ENCODE data around the gene MED13L.

MED13L gene

DNA sequence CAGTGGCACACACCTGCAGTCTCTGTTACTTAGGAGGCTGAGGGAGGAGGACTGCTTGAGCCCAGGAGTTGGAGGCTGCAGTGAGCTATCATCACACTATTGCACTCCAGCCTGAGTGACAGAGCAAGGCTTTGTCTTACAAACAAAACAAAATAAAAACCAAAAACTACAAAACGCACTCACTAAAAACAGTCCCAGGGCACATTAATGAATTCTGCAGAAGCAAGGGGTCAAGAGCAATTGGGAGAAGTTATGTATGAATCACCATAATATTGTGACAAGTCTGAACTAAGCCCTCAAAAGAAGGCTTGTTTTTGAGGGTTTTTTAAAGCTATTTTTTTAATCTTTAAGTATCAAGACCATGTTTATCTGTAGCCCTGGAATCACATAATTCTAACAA lies 201.1 kb downstream of the MED13L start:
- H3K36me3 ChIP-seq (ENCODE audit: control insufficient read depth in 1 of 2, insufficient read depth in 2 of 2, low read length in 2 of 2), result peaks cover 0 to 4% of the 10 kb centered on the region in 2 donors
- no peak overlapping the region for H3K4me3 ChIP-seq (ENCODE audit: low read depth in 1 of 2, low read length in 2 of 2)
- H3K4me1 ChIP-seq (ENCODE audit: control insufficient read depth in 1 of 2, insufficient read depth in 2 of 2, low read length in 2 of 2), result peaks cover 0 to 5% of the 10 kb centered on the region in 2 donors
- no peaks in the 10 kb centered on the region for H3K9me3 ChIP-seq (ENCODE audit: control insufficient read depth in 1 of 2, low read length in 2 of 2)
- no peak overlapping the region for H3K27ac ChIP-seq (ENCODE audit: low read length)
- H3K27me3 ChIP-seq (ENCODE audit: low read depth, low read length), result no peaks in the 10 kb centered on the region

DNA sequence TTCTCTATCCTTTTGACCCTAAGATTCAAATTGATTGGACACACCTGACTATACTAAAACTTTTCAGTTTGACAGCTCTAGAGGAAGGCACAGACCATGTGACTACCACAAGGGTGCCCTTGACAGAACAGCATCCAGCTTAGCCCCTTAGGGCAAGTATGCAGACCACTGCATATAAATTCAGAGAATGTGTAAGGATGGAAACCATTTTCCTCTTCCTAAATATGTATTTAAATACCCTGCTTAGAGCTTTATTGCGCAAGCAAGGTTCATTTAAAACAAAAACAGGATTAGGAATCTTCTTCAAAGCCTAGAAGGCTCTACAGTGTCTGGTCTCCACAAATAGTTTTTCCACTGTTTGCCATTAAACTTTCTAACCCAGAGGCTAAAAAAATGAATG lies 202.8 kb downstream of the MED13L start:
- no peaks in the 10 kb centered on the region for H3K9me3 ChIP-seq (ENCODE audit: control insufficient read depth in 1 of 2, low read length in 2 of 2)
- H3K4me1 ChIP-seq (ENCODE audit: control insufficient read depth in 1 of 2, insufficient read depth in 2 of 2, low read length in 2 of 2), result peaks cover 0 to 5% of the 10 kb centered on the region in 2 donors
- H3K27me3 ChIP-seq (ENCODE audit: low read depth, low read length), result no peaks in the 10 kb centered on the region
- peaks cover 0 to 4% of the 10 kb centered on the region in 2 donors for H3K36me3 ChIP-seq (ENCODE audit: control insufficient read depth in 1 of 2, insufficient read depth in 2 of 2, low read length in 2 of 2)
- no peak overlapping the region for H3K4me3 ChIP-seq (ENCODE audit: low read depth in 1 of 2, low read length in 2 of 2)
- no peak overlapping the region for H3K27ac ChIP-seq (ENCODE audit: low read length)

DNA sequence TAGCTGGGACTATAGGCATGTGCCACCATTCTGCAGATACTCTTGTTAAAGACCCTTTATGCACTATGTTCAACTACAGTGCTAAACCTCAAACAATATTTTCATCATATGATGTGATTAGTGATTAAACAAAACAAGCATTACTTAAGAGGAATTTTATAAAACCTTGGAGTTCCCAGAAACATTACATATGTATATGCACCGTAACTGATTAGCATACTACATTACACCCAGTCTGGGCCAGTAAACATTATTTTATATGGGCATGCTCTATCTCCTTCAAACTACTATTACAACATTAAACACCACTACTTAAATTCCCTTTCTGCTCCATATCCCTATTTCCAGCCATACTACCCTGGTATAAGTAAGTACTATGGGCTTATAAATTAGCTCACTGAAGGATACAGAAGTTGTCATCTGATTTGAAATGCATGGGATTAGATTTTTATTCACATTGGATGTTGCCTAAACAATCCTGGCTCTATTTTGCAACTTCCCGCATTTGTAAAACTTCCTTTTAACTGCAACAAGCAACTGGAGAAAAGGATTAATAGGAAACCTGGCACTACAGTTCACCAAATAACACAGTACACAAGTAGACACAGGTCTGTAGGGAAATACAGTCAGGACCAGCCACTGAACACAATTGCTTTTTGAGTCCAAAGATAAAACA lies 205.8 kb downstream of the MED13L start:
- no peaks in the 10 kb centered on the region for H3K9me3 ChIP-seq (ENCODE audit: control insufficient read depth in 1 of 2, low read length in 2 of 2)
- no peak overlapping the region for H3K4me3 ChIP-seq (ENCODE audit: low read depth in 1 of 2, low read length in 2 of 2)
- no peaks in the 10 kb centered on the region for H3K27me3 ChIP-seq (ENCODE audit: low read depth, low read length)
- peaks cover 0 to 14% of the 10 kb centered on the region in 2 donors for H3K4me1 ChIP-seq (ENCODE audit: control insufficient read depth in 1 of 2, insufficient read depth in 2 of 2, low read length in 2 of 2)
- no peak overlapping the region for H3K27ac ChIP-seq (ENCODE audit: low read length)
- peaks cover 0 to 4% of the 10 kb centered on the region in 2 donors for H3K36me3 ChIP-seq (ENCODE audit: control insufficient read depth in 1 of 2, insufficient read depth in 2 of 2, low read length in 2 of 2)

DNA sequence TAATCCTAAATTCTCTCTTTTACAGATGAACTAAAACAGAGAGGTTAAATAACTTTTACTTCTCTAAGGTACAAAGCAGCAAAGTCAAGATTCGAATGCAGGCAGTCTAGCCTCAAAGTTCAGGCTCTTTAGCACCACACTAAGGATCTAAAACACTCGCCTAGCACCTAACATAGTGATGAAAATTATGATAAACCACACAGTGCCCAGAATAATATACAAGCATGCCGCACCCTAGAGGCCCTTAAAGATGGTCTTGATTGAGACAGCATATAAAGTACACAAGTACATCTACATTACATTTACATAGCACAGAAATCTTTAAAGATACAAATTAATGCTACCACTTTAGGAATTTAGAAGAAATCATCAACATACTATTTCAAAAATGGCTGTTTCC lies 207.0 kb downstream of the MED13L start:
- H3K4me1 ChIP-seq (ENCODE audit: control insufficient read depth in 1 of 2, insufficient read depth in 2 of 2, low read length in 2 of 2), result peaks cover 10 to 24% of the 10 kb centered on the region in 2 donors
- H3K9me3 ChIP-seq (ENCODE audit: control insufficient read depth in 1 of 2, low read length in 2 of 2), result no peaks in the 10 kb centered on the region
- H3K4me3 ChIP-seq (ENCODE audit: low read depth in 1 of 2, low read length in 2 of 2), result no peak overlapping the region
- H3K27me3 ChIP-seq (ENCODE audit: low read depth, low read length), result no peaks in the 10 kb centered on the region
- peaks cover 0 to 4% of the 10 kb centered on the region in 2 donors for H3K36me3 ChIP-seq (ENCODE audit: control insufficient read depth in 1 of 2, insufficient read depth in 2 of 2, low read length in 2 of 2)
- H3K27ac ChIP-seq (ENCODE audit: low read length), result no peak overlapping the region

DNA sequence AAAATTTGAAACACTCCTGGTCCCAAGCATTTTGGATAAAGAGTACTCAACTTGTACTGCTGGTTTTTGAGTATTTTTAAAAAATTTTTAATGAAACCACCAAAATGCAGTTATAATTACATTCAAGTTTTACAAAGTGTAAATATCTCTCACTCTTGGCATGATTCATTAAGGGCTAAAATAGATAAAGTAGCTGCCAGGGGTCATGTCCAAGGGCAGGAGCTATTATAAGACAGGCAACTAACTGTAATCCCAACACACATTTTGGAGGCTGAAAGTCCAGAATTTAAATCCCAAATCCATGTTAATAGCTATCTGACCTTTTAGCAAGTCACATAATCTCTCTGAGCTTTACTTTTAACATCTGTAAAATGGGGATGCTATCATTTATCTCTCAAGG lies 207.6 kb downstream of the MED13L start:
- H3K4me3 ChIP-seq (ENCODE audit: low read depth in 1 of 2, low read length in 2 of 2), result no peak overlapping the region
- no peaks in the 10 kb centered on the region for H3K27me3 ChIP-seq (ENCODE audit: low read depth, low read length)
- H3K27ac ChIP-seq (ENCODE audit: low read length), result no peak overlapping the region
- peaks cover 11 to 24% of the 10 kb centered on the region in 2 donors for H3K4me1 ChIP-seq (ENCODE audit: control insufficient read depth in 1 of 2, insufficient read depth in 2 of 2, low read length in 2 of 2)
- H3K36me3 ChIP-seq (ENCODE audit: control insufficient read depth in 1 of 2, insufficient read depth in 2 of 2, low read length in 2 of 2), result peaks cover 0 to 4% of the 10 kb centered on the region in 2 donors
- no peaks in the 10 kb centered on the region for H3K9me3 ChIP-seq (ENCODE audit: control insufficient read depth in 1 of 2, low read length in 2 of 2)

DNA sequence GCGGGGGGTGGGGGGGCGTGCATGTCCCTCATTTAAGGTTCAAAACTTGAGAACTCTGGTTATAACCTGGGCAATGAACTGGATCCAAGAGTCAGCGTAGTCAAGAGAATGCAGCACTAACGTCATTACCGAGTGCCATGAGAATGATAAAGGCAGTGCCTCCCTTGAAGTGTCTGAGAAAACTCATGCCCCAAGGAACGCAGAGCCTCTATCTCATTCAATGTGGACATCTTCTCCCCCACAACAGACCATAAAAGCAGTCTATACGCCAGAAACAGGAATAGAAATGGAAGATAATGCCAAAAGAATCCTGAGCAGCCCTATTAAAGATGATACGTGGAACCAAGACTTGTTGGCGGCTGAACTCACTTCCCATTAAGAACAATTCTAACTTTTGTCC lies 208.6 kb downstream of the MED13L start:
- H3K27me3 ChIP-seq (ENCODE audit: low read depth, low read length), result no peaks in the 10 kb centered on the region
- peaks cover 11 to 28% of the 10 kb centered on the region in 2 donors for H3K4me1 ChIP-seq (ENCODE audit: control insufficient read depth in 1 of 2, insufficient read depth in 2 of 2, low read length in 2 of 2)
- no peak overlapping the region for H3K4me3 ChIP-seq (ENCODE audit: low read depth in 1 of 2, low read length in 2 of 2)
- H3K27ac ChIP-seq (ENCODE audit: low read length), result no peak overlapping the region
- H3K36me3 ChIP-seq (ENCODE audit: control insufficient read depth in 1 of 2, insufficient read depth in 2 of 2, low read length in 2 of 2), result peaks cover 0 to 4% of the 10 kb centered on the region in 2 donors
- no peaks in the 10 kb centered on the region for H3K9me3 ChIP-seq (ENCODE audit: control insufficient read depth in 1 of 2, low read length in 2 of 2)

DNA sequence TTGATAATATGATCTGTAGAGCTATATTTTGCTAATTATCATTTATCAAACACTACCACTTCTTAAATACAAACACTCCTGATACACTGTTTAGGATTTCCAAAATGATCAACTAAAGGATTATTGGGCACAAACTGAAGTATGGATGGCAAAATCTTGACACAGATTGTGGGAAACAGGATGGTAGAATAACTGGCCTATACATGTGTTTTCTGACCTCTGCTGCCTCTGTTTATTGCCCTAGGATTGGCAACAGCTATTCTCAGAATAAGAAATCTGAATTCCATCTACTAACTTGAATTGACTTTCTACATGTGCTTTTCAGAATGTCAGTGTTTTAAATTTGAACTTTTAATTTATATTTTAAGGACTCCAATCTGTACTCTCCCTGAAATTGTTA lies 209.1 kb downstream of the MED13L start:
- no peak overlapping the region for H3K4me3 ChIP-seq (ENCODE audit: low read depth in 1 of 2, low read length in 2 of 2)
- no peak overlapping the region for H3K27ac ChIP-seq (ENCODE audit: low read length)
- peaks cover 11 to 28% of the 10 kb centered on the region in 2 donors for H3K4me1 ChIP-seq (ENCODE audit: control insufficient read depth in 1 of 2, insufficient read depth in 2 of 2, low read length in 2 of 2)

DNA sequence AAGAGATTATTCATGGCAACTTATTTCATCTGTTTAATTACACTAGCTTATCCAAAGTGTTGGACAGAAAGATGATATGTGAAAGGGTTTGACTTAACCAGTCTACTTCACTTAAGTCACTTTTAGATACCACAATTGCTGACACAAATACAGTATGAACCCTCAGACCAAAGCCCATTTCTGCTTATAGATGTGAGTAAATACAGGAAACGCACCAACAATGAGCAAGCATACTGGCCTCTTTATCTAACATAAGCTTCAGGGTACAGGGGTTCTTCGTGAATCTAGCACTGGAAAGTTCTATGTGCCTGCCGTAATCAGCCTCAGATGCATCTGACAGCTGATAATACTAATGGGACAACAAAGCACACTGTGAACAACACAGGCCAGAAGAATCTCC lies 209.6 kb downstream of the MED13L start:
- H3K4me1 ChIP-seq (ENCODE audit: control insufficient read depth in 1 of 2, insufficient read depth in 2 of 2, low read length in 2 of 2), result peaks cover 11 to 29% of the 10 kb centered on the region in 2 donors

More for the DNA sequence above, 209.1 kb downstream of the MED13L start:
- peaks cover 0 to 1% of the 10 kb centered on the region in 2 donors for H3K36me3 ChIP-seq (ENCODE audit: control insufficient read depth in 1 of 2, insufficient read depth in 2 of 2, low read length in 2 of 2)
- H3K27me3 ChIP-seq (ENCODE audit: low read depth, low read length), result no peaks in the 10 kb centered on the region
- H3K9me3 ChIP-seq (ENCODE audit: control insufficient read depth in 1 of 2, low read length in 2 of 2), result no peaks in the 10 kb centered on the region

DNA sequence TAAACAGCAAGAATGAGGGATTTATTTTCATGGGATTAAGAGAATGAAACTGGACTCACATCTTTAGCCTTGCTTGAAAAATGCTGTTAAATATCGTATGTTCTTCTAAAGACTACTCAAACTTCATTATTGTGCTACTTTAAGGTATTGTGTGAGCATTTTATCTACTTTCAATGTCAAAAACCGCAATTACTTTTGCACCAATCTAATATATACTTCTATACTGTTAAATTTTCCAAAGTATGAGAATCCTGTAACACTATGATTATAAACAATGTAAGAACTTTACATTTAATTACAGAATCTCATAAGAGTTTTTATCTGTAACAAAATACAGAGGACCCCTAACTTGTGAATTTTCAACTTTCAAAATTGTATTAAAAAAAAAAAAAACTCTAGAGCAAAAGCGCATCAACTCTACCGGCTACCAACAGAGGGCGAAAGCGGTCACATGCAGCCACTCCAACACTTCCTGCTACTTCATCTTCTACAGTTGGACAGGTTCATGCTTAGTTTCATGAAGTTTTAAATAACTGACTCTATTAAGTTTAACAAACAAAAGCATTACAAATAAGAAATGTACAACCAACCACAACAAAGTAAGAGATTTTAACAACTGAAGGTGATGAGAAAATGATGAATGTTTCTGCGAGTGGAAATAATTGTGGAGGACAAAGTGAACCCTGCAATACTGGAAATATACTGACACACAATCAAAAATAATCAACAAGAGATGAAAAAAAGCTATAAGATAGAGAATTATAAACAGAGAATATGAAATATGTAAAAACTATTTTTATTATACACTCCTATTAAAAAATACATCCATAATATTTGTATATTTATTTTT lies 210.9 kb downstream of the MED13L start:
- H3K4me3 ChIP-seq (ENCODE audit: low read depth in 1 of 2, low read length in 2 of 2), result no peak overlapping the region
- H3K4me1 ChIP-seq (ENCODE audit: control insufficient read depth in 1 of 2, insufficient read depth in 2 of 2, low read length in 2 of 2), result peaks cover 11 to 33% of the 10 kb centered on the region in 2 donors
- no peak overlapping the region for H3K27ac ChIP-seq (ENCODE audit: low read length)
- no peaks in the 10 kb centered on the region for H3K36me3 ChIP-seq (ENCODE audit: control insufficient read depth in 1 of 2, insufficient read depth in 2 of 2, low read length in 2 of 2)
- no peaks in the 10 kb centered on the region for H3K9me3 ChIP-seq (ENCODE audit: control insufficient read depth in 1 of 2, low read length in 2 of 2)
- no peaks in the 10 kb centered on the region for H3K27me3 ChIP-seq (ENCODE audit: low read depth, low read length)

More for the DNA sequence above, 209.6 kb downstream of the MED13L start:
- H3K27me3 ChIP-seq (ENCODE audit: low read depth, low read length), result no peaks in the 10 kb centered on the region
- H3K36me3 ChIP-seq (ENCODE audit: control insufficient read depth in 1 of 2, insufficient read depth in 2 of 2, low read length in 2 of 2), result no peaks in the 10 kb centered on the region
- H3K27ac ChIP-seq (ENCODE audit: low read length), result no peak overlapping the region
- H3K9me3 ChIP-seq (ENCODE audit: control insufficient read depth in 1 of 2, low read length in 2 of 2), result no peaks in the 10 kb centered on the region
- no peak overlapping the region for H3K4me3 ChIP-seq (ENCODE audit: low read depth in 1 of 2, low read length in 2 of 2)

DNA sequence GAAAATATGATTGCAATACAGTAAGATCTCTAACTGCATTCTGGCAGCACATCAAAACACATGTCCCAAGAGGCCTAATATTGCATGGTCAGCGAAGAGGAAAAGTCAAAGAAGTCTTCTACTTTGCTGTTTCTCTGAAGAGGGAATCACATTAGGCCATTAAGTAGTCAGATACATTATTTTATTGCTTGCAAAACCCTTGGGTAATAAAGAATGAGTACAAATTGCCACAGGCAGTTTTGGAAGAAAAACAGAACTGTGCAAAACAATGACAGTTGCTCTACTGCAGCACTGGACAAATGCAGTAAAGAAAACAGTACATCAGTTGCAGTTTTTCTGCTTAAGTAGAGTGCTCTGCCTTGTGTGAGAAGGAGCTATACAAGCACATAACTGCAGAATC lies 211.9 kb downstream of the MED13L start:
- Histone ChIP-seq H3K4me3 (ENCODE audit: low read depth in 1 of 2, low read length in 2 of 2) (no peak overlapping the region), H3K27ac (ENCODE audit: low read length) (no peak overlapping the region), H3K36me3 (ENCODE audit: control insufficient read depth in 1 of 2, insufficient read depth in 2 of 2, low read length in 2 of 2) (no peaks in the 10 kb centered on the region), H3K4me1 (ENCODE audit: control insufficient read depth in 1 of 2, insufficient read depth in 2 of 2, low read length in 2 of 2) (peaks cover 11 to 33% of the 10 kb centered on the region in 2 donors), H3K9me3 (ENCODE audit: control insufficient read depth in 1 of 2, low read length in 2 of 2) (no peaks in the 10 kb centered on the region), H3K27me3 (ENCODE audit: low read depth, low read length) (no peaks in the 10 kb centered on the region)

DNA sequence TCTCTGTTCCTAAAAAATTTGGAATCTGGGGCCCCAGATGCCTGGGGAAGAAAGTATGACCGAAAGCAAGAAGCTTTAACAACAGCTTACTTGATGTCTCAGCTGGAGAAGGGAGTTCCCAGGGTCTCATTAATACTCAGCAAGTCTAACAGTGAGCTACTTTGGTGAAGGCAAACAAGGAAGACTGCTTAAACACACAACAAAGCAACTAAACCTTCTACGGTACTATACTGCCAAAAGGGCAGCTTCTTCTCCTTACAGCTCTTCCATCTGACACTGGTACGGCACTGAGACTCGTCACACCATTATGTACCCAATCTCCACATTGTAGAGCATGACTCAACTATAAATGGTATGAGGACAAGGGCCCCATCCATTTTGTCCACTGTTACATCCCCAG lies 213.0 kb downstream of the MED13L start:
- no peak overlapping the region for H3K4me3 ChIP-seq (ENCODE audit: low read depth in 1 of 2, low read length in 2 of 2)
- no peaks in the 10 kb centered on the region for H3K27me3 ChIP-seq (ENCODE audit: low read depth, low read length)
- H3K27ac ChIP-seq (ENCODE audit: low read length), result no peak overlapping the region
- peaks cover 11 to 33% of the 10 kb centered on the region in 2 donors for H3K4me1 ChIP-seq (ENCODE audit: control insufficient read depth in 1 of 2, insufficient read depth in 2 of 2, low read length in 2 of 2)
- H3K9me3 ChIP-seq (ENCODE audit: control insufficient read depth in 1 of 2, low read length in 2 of 2), result no peaks in the 10 kb centered on the region
- no peaks in the 10 kb centered on the region for H3K36me3 ChIP-seq (ENCODE audit: control insufficient read depth in 1 of 2, insufficient read depth in 2 of 2, low read length in 2 of 2)

Data from muscle layer of duodenum (tissue), 2 donors.